Heart right ventricle (tissue), 16 donors: Measurements from ENCODE around the gene SPAG8. TPM values are rescaled to one million over a fixed set of nuclear protein-coding genes. Genes with fewer than 3 reads are reported as not detected.

ENCODE experiments used
- ATAC-seq, 8 donors: fragments of 200-7000 bp; cut with Tn5 transposase; one replicate each; pipeline ENCODE4 v1.9.1; 2020; ENCODE audit warnings: mild to moderate bottlenecking in 8 of 8, moderate library complexity in 8 of 8, moderate number of reproducible peaks in 1 of 8
- DNase-seq, 2 donors: peaks; one replicate each; pipeline ENCODE4 v3.0.0-alpha.2; 2020
- H3K27ac ChIP-seq, 10 donors: fragments of 200-600 bp; sonication (generic) in 2 of 10; one replicate each; pipeline versions ENCODE4 v1.5.0 to v1.8.0; 2020 to 2022; ENCODE audit warnings: mild to moderate bottlenecking in 3 of 10
- H3K27me3 ChIP-seq, 7 donors: fragments of 200-600 bp; one replicate each; pipeline ENCODE4 v1.8.0; 2021 to 2022; ENCODE audit warnings: mild to moderate bottlenecking in 2 of 7
- H3K36me3 ChIP-seq, 9 donors: fragments of 200-600 bp; sonication (generic) in 1 of 9; one replicate each; pipeline versions ENCODE4 v1.5.0 to v1.8.0; 2020 to 2022; ENCODE audit warnings: mild to moderate bottlenecking in 2 of 9
- H3K4me1 ChIP-seq, 9 donors: fragments of 200-600 bp; sonication (generic) in 1 of 9; one replicate each; pipeline versions ENCODE4 v1.5.0 to v1.8.0; 2020 to 2022; ENCODE audit warnings: mild to moderate bottlenecking in 4 of 9
- H3K4me3 ChIP-seq, 10 donors: fragments of 200-600 bp; sonication (generic) in 2 of 10; one replicate each; pipeline versions ENCODE4 v1.5.0 to v1.8.0; 2020 to 2022; ENCODE audit warnings: mild to moderate bottlenecking in 7 of 10, moderate library complexity in 2 of 10
- H3K9me3 ChIP-seq, 11 donors: fragments of 200-600 bp in 10 of 11; sonication (generic) in 2 of 11; one replicate each; pipeline versions ENCODE4 v1.5.0 to v1.8.0; 2013 to 2022; ENCODE audit warnings: mild to moderate bottlenecking in 2 of 11, control low read depth in 1 of 11, moderate library complexity in 1 of 11
- WGBS, 2 donors: extraction: QIAGEN DNeasy Blood & Tissue Kit; methylation state at CpG; one replicate each; pipeline ENCODE4 v1.1.7; 2013; ENCODE audit warnings: inconsistent platforms in 1 of 2; 5-methylcytosine and 5-hydroxymethylcytosine counted together
- intact Hi-C, 10 donors: fragments of 100-400 bp; cut with DNase I; formaldehyde crosslinking; loops; one replicate each; pipeline versions ENCODE4 v1.11.1 to v1.14.2; 2022
- polyA plus RNA-seq, 2 donors: library from polyadenylated mRNA; stranded (reverse); fragments of 200-250 nt; gene quantifications; one replicate each; pipeline ENCODE4 v1.2.3, GENCODE V29; 2013
- total RNA-seq, 10 donors: library from RNA; stranded (reverse); fragmentation: NEBNext Ultra II Directional in 3 of 10; extraction: Animal tissue kit (Norgen Biotek cat#: 25700) in 3 of 10; gene quantifications; one replicate each; pipeline versions ENCODE4 v1.2.1 to v1.2.4, GENCODE V29; 2021 to 2023
- TF ChIP-seq, protein P1 (sequence below), 9 donors: fragments of 200-600 bp; sonication (generic) in 2 of 9; IDR thresholded peaks; one replicate each; pipeline versions ENCODE4 v1.5.0 to v1.8.0; 2021 to 2022; ENCODE audit warnings: antibody characterized with exemption in 9 of 9, mild to moderate bottlenecking in 5 of 9, moderate library complexity in 1 of 9
- donor health status: Arrhythmogenic right ventricular cardiomyopathy.
- donor health status: ischemic (EF 13 %, LVEDD 7.1; RV severe dilation, severe dysfunction).
- donor health status: healthy with polysubstance abuse.
- donor health status: DM: no; HTN: yes; CAD: no.
- donor health status: DM: no; HTN: no; CAD: no.
- donor health status: ischemic (EF 25% LVEDD 6.9; RV normal size, moderate dysfunction).
- donor health status: ischemic (EF 25% LVEDD 5.7; RV mildly dilated, moderate dysfunction).
- donor health status: healthy.
- donor health status: DM: yes; HTN: yes; CAD: no.
- donor health status: Ischemic cardiomyopathy.
- donor health status: ischemic (EF 35%, LVEDD 5.7; RV mildly dilated, moderate dysfunction).
- donor health status: nonischemic (EF 11% LVEDD 7.7; RV severe dilation, severe dysfunction).
- donor health status: DM: yes; HTN: yes; CAD: no.
- donor health status: PGD.
- donor health status: ischemic (EF 29% LVEDD 5.4; RV normal size, mild dysfunction).
- donor health status: nonischemic (EF 23%, LVEDD 6.1; RV moderate dilation, normal function).

Gene SPAG8
- total and polyA plus RNA-seq, 12 donors, result 0.84 to 6.0 (median 2.9) TPM

DNA sequence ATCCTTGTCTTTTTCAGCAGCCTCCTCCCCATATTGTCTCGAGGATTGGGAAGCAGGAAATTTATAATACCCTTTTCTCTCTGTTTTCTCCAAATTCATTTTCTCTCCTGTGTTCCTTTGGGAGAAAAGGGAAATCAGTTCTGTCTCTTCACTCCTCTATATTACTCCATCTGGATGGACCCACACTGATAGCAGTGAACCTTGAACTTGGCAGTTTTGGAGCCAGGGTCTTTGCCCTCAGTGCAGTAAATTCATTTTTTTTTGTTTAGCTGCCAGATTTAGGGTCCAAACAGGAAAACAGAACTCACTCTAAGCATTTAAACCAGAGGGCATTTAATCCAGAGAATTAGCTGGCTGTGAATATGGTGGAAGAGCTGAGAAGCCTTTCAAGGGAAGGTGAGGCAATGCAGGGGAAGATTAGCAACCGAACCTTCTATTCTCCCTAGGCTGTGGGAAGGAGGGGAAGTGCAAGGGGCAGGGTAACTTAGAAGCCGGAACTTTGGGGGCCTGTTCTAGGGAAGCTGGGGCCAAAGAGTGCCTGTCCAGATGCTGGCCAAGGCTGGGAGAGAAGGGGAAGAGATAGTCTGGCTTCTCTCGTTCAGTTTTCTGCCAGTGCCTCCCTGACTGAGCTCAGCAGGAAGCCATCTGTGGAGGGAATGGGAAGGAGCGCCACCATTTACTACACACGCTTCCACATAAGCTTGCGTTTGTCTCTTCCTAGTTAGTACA is 37.0 kb downstream of the SPAG8 start:
- H3K4me3 ChIP-seq, result no peak overlapping the region
- intact Hi-C loops, result no loop called here
- DNase-seq (peak in 1 of 2 donors; percentile 25), ATAC-seq (peak; percentile 45 to 82 (median 58))
- peak overlapping the region in 3 of 10 donors; percentile 1 to 44 (median 17) for H3K27ac ChIP-seq
- no peaks in the 10 kb centered on the region for H3K9me3 ChIP-seq
- WGBS, 2 donors, result 53 to 63% methylated on average over 7 of the region's 7 CpGs
- TF ChIP-seq, protein P1, sequence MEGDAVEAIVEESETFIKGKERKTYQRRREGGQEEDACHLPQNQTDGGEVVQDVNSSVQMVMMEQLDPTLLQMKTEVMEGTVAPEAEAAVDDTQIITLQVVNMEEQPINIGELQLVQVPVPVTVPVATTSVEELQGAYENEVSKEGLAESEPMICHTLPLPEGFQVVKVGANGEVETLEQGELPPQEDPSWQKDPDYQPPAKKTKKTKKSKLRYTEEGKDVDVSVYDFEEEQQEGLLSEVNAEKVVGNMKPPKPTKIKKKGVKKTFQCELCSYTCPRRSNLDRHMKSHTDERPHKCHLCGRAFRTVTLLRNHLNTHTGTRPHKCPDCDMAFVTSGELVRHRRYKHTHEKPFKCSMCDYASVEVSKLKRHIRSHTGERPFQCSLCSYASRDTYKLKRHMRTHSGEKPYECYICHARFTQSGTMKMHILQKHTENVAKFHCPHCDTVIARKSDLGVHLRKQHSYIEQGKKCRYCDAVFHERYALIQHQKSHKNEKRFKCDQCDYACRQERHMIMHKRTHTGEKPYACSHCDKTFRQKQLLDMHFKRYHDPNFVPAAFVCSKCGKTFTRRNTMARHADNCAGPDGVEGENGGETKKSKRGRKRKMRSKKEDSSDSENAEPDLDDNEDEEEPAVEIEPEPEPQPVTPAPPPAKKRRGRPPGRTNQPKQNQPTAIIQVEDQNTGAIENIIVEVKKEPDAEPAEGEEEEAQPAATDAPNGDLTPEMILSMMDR (IDR thresholded peaks at IDR 0.05), result no peak
- H3K36me3 ChIP-seq, result no peaks in the 10 kb centered on the region
- H3K27me3 ChIP-seq, result no peaks in the 10 kb centered on the region
- H3K4me1 ChIP-seq, result peaks cover 7 to 37% (median 30%) of the 10 kb centered on the region in 9 donors

DNA sequence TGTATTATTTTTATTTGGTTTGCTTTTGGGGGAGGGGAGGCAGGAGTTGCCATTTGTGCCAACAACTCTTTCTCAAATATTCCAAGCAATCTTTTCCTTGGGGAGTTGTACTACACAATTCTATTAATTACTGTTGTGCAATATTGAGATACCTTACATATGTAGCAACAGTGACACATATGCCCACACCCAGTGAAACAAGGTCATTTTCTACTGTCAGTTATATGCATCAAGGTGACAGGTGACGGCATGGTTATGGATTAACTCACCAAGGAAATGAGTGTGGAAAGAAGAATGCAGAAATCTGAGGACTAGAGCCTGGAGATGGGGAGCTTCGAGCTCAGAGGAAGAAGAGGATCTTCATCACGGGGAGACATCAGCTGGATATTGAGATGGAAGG is 40.1 kb downstream of the SPAG8 start:
- H3K27me3 ChIP-seq, result no peaks in the 10 kb centered on the region
- H3K4me1 ChIP-seq, result peaks cover 7 to 39% (median 30%) of the 10 kb centered on the region in 9 donors
- no peaks in the 10 kb centered on the region for H3K36me3 ChIP-seq
- intact Hi-C loops, result no loop called here
- 84 to 90% methylated on average over 3 of the region's 3 CpGs for WGBS, 2 donors
- no peaks in the 10 kb centered on the region for H3K9me3 ChIP-seq
- H3K27ac ChIP-seq, result peak overlapping the region in 3 of 10 donors; percentile 12 to 61 (median 19)
- DNase-seq, result no peak
- H3K4me3 ChIP-seq, result no peak overlapping the region
- TF ChIP-seq, protein P1 (IDR thresholded peaks at IDR 0.05), result no peak
- no peak for ATAC-seq

DNA sequence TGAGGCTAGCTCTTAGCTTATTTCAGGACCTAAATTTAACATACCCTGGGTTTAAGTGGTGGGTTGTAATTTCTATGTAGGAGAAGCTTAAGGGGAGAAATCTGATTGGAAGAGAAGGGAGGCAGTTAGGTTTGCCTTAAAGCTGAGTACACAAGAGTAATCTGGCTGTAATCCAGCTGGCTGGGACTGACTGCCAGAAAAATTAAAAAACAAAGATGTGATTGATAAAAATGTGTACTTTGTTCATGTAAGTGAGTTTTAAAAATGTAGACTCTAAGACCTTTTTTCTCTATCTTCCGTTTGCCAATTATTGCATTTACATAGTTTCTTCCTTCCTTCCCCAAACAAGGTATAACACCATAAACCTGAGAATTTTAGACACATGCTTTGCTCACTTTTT is 40.5 kb downstream of the SPAG8 start:
- TF ChIP-seq, protein P1 (IDR thresholded peaks at IDR 0.05), result no peak
- Histone ChIP-seq H3K27ac (peak overlapping the region in 9 of 10 donors; percentile 9 to 73 (median 51)), H3K4me1 (peaks cover 7 to 39% (median 30%) of the 10 kb centered on the region in 9 donors)

DNA sequence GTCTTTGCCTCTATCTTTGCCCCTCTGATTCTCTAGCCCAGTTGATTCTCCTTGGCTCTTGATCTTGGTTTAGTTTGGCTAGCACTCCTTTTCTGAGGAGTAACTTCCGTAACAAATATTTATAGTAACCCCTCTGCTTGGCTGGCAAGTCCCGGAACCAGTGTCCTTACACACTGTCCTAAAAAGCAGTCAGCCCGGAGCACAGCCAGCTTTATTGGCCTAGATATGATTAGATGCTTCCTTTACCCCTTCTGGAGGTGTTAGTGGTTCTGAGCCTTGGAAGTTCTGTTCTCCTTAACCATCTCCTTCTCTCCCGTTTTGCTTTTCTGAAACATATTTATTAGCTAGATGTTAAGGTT is 41.0 kb downstream of the SPAG8 start:
- H3K27me3 ChIP-seq, result no peaks in the 10 kb centered on the region
- TF ChIP-seq, protein P1 (IDR thresholded peaks at IDR 0.05), result no peak
- intact Hi-C loops, result no loop called here
- no peak overlapping the region for H3K4me3 ChIP-seq
- peaks cover 7 to 38% (median 30%) of the 10 kb centered on the region in 9 donors for H3K4me1 ChIP-seq
- H3K27ac ChIP-seq, result peak overlapping the region; percentile 9 to 73 (median 44)
- H3K36me3 ChIP-seq, result no peaks in the 10 kb centered on the region
- WGBS, 2 donors, result 6 to 8% methylated on average over 4 of the region's 4 CpGs
- H3K9me3 ChIP-seq, result no peaks in the 10 kb centered on the region
- DNase-seq (peak; percentile 26 to 29), ATAC-seq (peak; percentile 62 to 92 (median 84))

More for the DNA sequence above, 40.5 kb downstream of the SPAG8 start:
- ATAC-seq (peak in 1 of 8 donors; percentile 18), DNase-seq (peak in 1 of 2 donors; percentile 34)
- Histone ChIP-seq H3K36me3 (no peaks in the 10 kb centered on the region), H3K27me3 (no peaks in the 10 kb centered on the region), H3K4me3 (no peak overlapping the region), H3K9me3 (no peaks in the 10 kb centered on the region)
- intact Hi-C loops, result no loop called here
- WGBS, 2 donors, result 43 to 48% methylated on average over 1 of the region's 1 CpG
